GM23248 (cell line): Measurements from ENCODE around the gene IGF2BP1. TPM values are rescaled to one million over a fixed set of nuclear protein-coding genes. Genes with fewer than 3 reads are reported as not detected.

ENCODE experiments used
- DNase-seq: peaks from one replicate; pipeline ENCODE4 v3.0.0-alpha.2; 2015
- H2AFZ ChIP-seq: fragments of 200-600 bp; sonication (generic); 2 replicates; pipeline ENCODE4 v1.6.1; 2016; ENCODE audit warnings: antibody characterized with exemption
- H3F3A ChIP-seq: fragments of 200-600 bp; sonication (generic); 2 replicates; pipeline ENCODE4 v1.6.1; 2016; ENCODE audit warnings: mild to moderate bottlenecking, antibody characterized with exemption, mixed run types; ENCODE audit not compliant: insufficient read depth
- H3K27ac ChIP-seq: fragments of 200-600 bp; sonication (generic); 2 replicates; pipeline ENCODE4 v1.5.1; 2016; ENCODE audit warnings: mild to moderate bottlenecking
- H3K27me3 ChIP-seq: fragments of 200-600 bp; sonication (generic); replicated peaks from 2 replicates; pipeline ENCODE4 v1.6.1; 2016; ENCODE audit warnings: mild to moderate bottlenecking; ENCODE audit not compliant: insufficient read depth
- H3K36me3 ChIP-seq: fragments of 200-600 bp; sonication (generic); 2 replicates; pipeline ENCODE4 v1.6.1; 2016; ENCODE audit warnings: low read depth, mild to moderate bottlenecking
- H3K4me1 ChIP-seq: fragments of 200-600 bp; sonication (generic); 2 replicates; pipeline ENCODE4 v1.6.1; 2016; ENCODE audit warnings: mild to moderate bottlenecking; ENCODE audit not compliant: insufficient read depth
- H3K4me2 ChIP-seq: fragments of 200-600 bp; sonication (generic); one replicate; pipeline ENCODE4 v1.6.1; 2016; ENCODE audit warnings: mild to moderate bottlenecking; ENCODE audit not compliant: unreplicated experiment
- H3K4me3 ChIP-seq: fragments of 200-600 bp; sonication (generic); 2 replicates; pipeline ENCODE4 v1.5.1; 2016; ENCODE audit warnings: mild to moderate bottlenecking
- H3K79me2 ChIP-seq: fragments of 200-600 bp; sonication (generic); 2 replicates; pipeline ENCODE4 v1.6.1; 2016; ENCODE audit warnings: mild to moderate bottlenecking; ENCODE audit not compliant: insufficient read depth
- H3K9ac ChIP-seq: fragments of 200-600 bp; sonication (generic); 2 replicates; pipeline ENCODE4 v1.6.1; 2016; ENCODE audit warnings: mild to moderate bottlenecking
- H3K9me2 ChIP-seq: fragments of 200-600 bp; sonication (generic); 2 replicates; pipeline ENCODE4 v1.6.1; 2016; ENCODE audit warnings: mixed run types, mild to moderate bottlenecking, moderate library complexity; ENCODE audit not compliant: insufficient read depth
- H3K9me3 ChIP-seq: fragments of 200-600 bp; sonication (generic); one replicate; pipeline ENCODE4 v1.6.1; 2017; ENCODE audit warnings: low read depth
- H4K20me1 ChIP-seq: fragments of 200-600 bp; sonication (generic); 2 replicates; pipeline ENCODE4 v1.6.0; 2016; ENCODE audit not compliant: insufficient read depth
- EZH2 ChIP-seq: fragments of 200-600 bp; sonication (generic); IDR thresholded peaks from 2 replicates; pipeline ENCODE4 v1.6.1; 2018; ENCODE audit warnings: antibody characterized with exemption, mild to moderate bottlenecking; ENCODE audit not compliant: insufficient read depth, poor library complexity, severe bottlenecking
- EZH2phosphoT487 ChIP-seq: fragments of 200-600 bp; sonication (generic); IDR thresholded peaks from 2 replicates; pipeline ENCODE4 v1.6.1; 2018; ENCODE audit warnings: antibody characterized with exemption, moderate library complexity, mild to moderate bottlenecking, low read depth; ENCODE audit not compliant: insufficient read depth
- WGBS, 2 experiments: methylation state at CpG; one replicate each; pipeline ENCODE4 v1.1.6; 2015 to 2017; ENCODE audit warnings: low lambda C conversion rate in 2 of 2, low coverage in 1 of 2; ENCODE audit errors: missing lambda C conversion rate in 2 of 2; 5-methylcytosine and 5-hydroxymethylcytosine counted together
- in situ Hi-C: fragments of 300-500 bp; cut with MboI; formaldehyde crosslinking; loops from 2 replicates; pipeline ENCODE4 v1.15.0; 2020
- polyA plus RNA-seq: library from polyadenylated mRNA; unstranded; fragments of >200 nt; fragmentation: Nextera tagmentation; extraction: Ambion mirVana; gene quantifications from 2 replicates; pipeline ENCODE4 v1.2.1, GENCODE V29; 2016
- small RNA-seq: library from RNA; depleted of rRNA; stranded (forward); fragments of <200 nt; gene quantifications from one replicate; pipeline ENCODE3, GENCODE V24; 2014; ENCODE audit warnings: low read depth, low replicate concordance
- total RNA-seq: library from RNA; depleted of rRNA; stranded (reverse); fragments of >200 nt; shearing (Covaris generic); gene quantifications from 2 replicates; pipeline ENCODE4 v1.2.3, GENCODE V29; 2014; rRNA removed

Gene IGF2BP1
- total and polyA plus RNA-seq, 2 experiments from 2014 or later = 4.3 to 8.1 TPM

- Histone ChIP-seq H3K4me2 (no peak overlapping the region), H3K9ac (no peak overlapping the region), H3K79me2 (no peaks in the 10 kb centered on the region), H2AFZ (no peak overlapping the region), H4K20me1 (no peaks in the 10 kb centered on the region), H3K27me3 (no peaks in the 10 kb centered on the region), H3K9me3 (no peaks in the 10 kb centered on the region), H3F3A (peaks cover 29% of the 10 kb centered on the region), H3K27ac (no peak overlapping the region), H3K36me3 (no peaks in the 10 kb centered on the region), H3K4me1 (peaks cover 29% of the 10 kb centered on the region), H3K9me2 (no peaks in the 10 kb centered on the region), H3K4me3 (no peak overlapping the region)
- WGBS, 2 experiments = 75 to 78% methylated on average over 8 of the region's 8 CpGs
- in situ Hi-C loops = no loop called here
- DNase-seq = peak; percentile 28
- TF ChIP-seq EZH2phosphoT487 (no peak), EZH2 (no peak)
These were observed 107.4 kb downstream of the IGF2BP1 start for GRCh38 chr17:49104511-49105074.

Small RNA genes lying within 50 kb of the gene (small RNA-seq; reads per million reads assigned to genes)
- gene RF00017 (not detected), gene RF01210 (not detected), gene RNU1-42P (not detected), gene RNU6-826P (not detected)

Other genes with a start within 250 kb of the IGF2BP1 start
- gene TTLL6, start 180.2 kb upstream of the IGF2BP1 start, total RNA-seq = not detected in 2 replicates
- gene TTLL6, start 180.2 kb upstream of the IGF2BP1 start, polyA plus RNA-seq = not detected in 2 replicates
- gene CALCOCO2, start 166.3 kb upstream of the IGF2BP1 start, total RNA-seq = 40.9 and 60.6 TPM in 2 replicates
- gene CALCOCO2, start 166.3 kb upstream of the IGF2BP1 start, polyA plus RNA-seq = 92.4 and 101 TPM in 2 replicates
- gene ATP5MC1, start 104.6 kb upstream of the IGF2BP1 start, total RNA-seq = 85.7 and 108 TPM in 2 replicates
- 212 and 221 TPM in 2 replicates for gene ATP5MC1, start 104.6 kb upstream of the IGF2BP1 start, polyA plus RNA-seq
- 104 and 124 TPM in 2 replicates for gene UBE2Z, start 89.0 kb upstream of the IGF2BP1 start, total RNA-seq
- gene UBE2Z, start 89.0 kb upstream of the IGF2BP1 start, polyA plus RNA-seq = 80.4 and 85.6 TPM in 2 replicates
- 81.6 and 94.9 TPM in 2 replicates for gene SNF8, start 52.5 kb upstream of the IGF2BP1 start, total RNA-seq
- gene SNF8, start 52.5 kb upstream of the IGF2BP1 start, polyA plus RNA-seq = 176 and 179 TPM in 2 replicates
- gene GIP, start 28.8 kb upstream of the IGF2BP1 start, total RNA-seq = not detected in 2 replicates
- gene GIP, start 28.8 kb upstream of the IGF2BP1 start, polyA plus RNA-seq = 0.28 TPM in 1 of 2 replicates, not detected in the other
- not detected in 2 replicates for gene B4GALNT2, start 135.4 kb downstream of the IGF2BP1 start, total RNA-seq
- gene B4GALNT2, start 135.4 kb downstream of the IGF2BP1 start, polyA plus RNA-seq = not detected in 2 replicates
- gene GNGT2, start 213.2 kb downstream of the IGF2BP1 start, total RNA-seq = not detected in 2 replicates
- not detected in 2 replicates for gene GNGT2, start 213.2 kb downstream of the IGF2BP1 start, polyA plus RNA-seq
- not detected in 2 replicates for gene ABI3, start 213.3 kb downstream of the IGF2BP1 start, total RNA-seq
- 0.37 TPM in 1 of 2 replicates, not detected in the other for gene ABI3, start 213.3 kb downstream of the IGF2BP1 start, polyA plus RNA-seq
- gene PHOSPHO1, start 233.4 kb downstream of the IGF2BP1 start, total RNA-seq = not detected in 2 replicates
- not detected in 2 replicates for gene PHOSPHO1, start 233.4 kb downstream of the IGF2BP1 start, polyA plus RNA-seq